ENCODE data around the gene COG1. TPM values are rescaled to one million over a fixed set of nuclear protein-coding genes. Genes with fewer than 3 reads are reported as not detected.

The COG1 gene
- total and polyA plus RNA-seq, 8 donors, result 11.6 to 68.9 (median 17.9) TPM

- peaks cover 0 to 9% (median 6%) of the 10 kb centered on the region in 4 donors for H3K4me1 ChIP-seq
- no peak for TF ChIP-seq POLR2AphosphoS5 (IDR thresholded peaks at IDR 0.05)
- TF ChIP-seq EP300 (IDR thresholded peaks at IDR 0.05), result no peak
- TF ChIP-seq POLR2A (IDR thresholded peaks at IDR 0.05), result no peak
- TF ChIP-seq CTCF (IDR thresholded peaks at IDR 0.05), result no peak
- intact Hi-C loops (cut with DNase I; ENCODE audit: low total_unique reads), result no loop called here
- WGBS, 5 donors, result 70 to 87% (median 78%) methylated on average over 8 of the region's 8 CpGs
- no peaks in the 10 kb centered on the region for H3K9me3 ChIP-seq
- DNase-seq, result no peak
- H3K27me3 ChIP-seq, result no peaks in the 10 kb centered on the region
- H3K4me3 ChIP-seq, result no peak overlapping the region
- H3K36me3 ChIP-seq, result peaks cover 3 to 24% (median 20%) of the 10 kb centered on the region in 4 donors
- no peak overlapping the region for H3K27ac ChIP-seq
Measured at GRCh38 chr17:73251871-73252270, 59.0 kb downstream of the COG1 start.

GRCh38 chr17:73255671-73256181 lies 62.9 kb downstream of the COG1 start:
- 2 to 5% (median 3%) methylated on average over 7 to 8 of the region's 8 CpGs for WGBS, 5 donors
- intact Hi-C loops (cut with DNase I; ENCODE audit: low total_unique reads), result loop anchor here (2.0 kb wide), 1 partner anchor 113 kb away; no protein-coding TSS in a partner anchor
- Histone ChIP-seq H3K36me3 (no peaks in the 10 kb centered on the region), H3K27ac (no peak overlapping the region), H3K4me3 (no peak overlapping the region), H3K27me3 (no peaks in the 10 kb centered on the region), H3K4me1 (peaks cover 0 to 12% (median 6%) of the 10 kb centered on the region in 4 donors), H3K9me3 (no peaks in the 10 kb centered on the region)
- DNase-seq, result peak; percentile 51 to 81
- no peak for TF ChIP-seq POLR2A (IDR thresholded peaks at IDR 0.05)
- peak in 6 of 7 experiments; percentile 43 to 98 (median 96) for TF ChIP-seq CTCF (IDR thresholded peaks at IDR 0.05)
- TF ChIP-seq POLR2AphosphoS5 (IDR thresholded peaks at IDR 0.05), result peak in 1 of 3 donors; percentile 34

- no peak for DNase-seq
- H3K9me3 ChIP-seq, result no peaks in the 10 kb centered on the region
- H3K36me3 ChIP-seq, result no peaks in the 10 kb centered on the region
- intact Hi-C loops (cut with DNase I; ENCODE audit: low total_unique reads), result loop anchor here (2.0 kb wide), 1 partner anchor 113 kb away; no protein-coding TSS in a partner anchor
- H3K27me3 ChIP-seq, result no peaks in the 10 kb centered on the region
- TF ChIP-seq POLR2A (IDR thresholded peaks at IDR 0.05), result no peak
- no peak for TF ChIP-seq CTCF (IDR thresholded peaks at IDR 0.05)
- no peak for TF ChIP-seq EP300 (IDR thresholded peaks at IDR 0.05)
- TF ChIP-seq POLR2AphosphoS5 (IDR thresholded peaks at IDR 0.05), result no peak
- H3K4me1 ChIP-seq, result peaks cover 0 to 12% (median 6%) of the 10 kb centered on the region in 4 donors
- WGBS, 5 donors, result 93 to 97% (median 96%) methylated on average over 3 of the region's 3 CpGs
- no peak overlapping the region for H3K27ac ChIP-seq
- no peak overlapping the region for H3K4me3 ChIP-seq
Measured at GRCh38 chr17:73256220-73256619, 63.4 kb downstream of the COG1 start.

- Histone ChIP-seq H3K4me3 (no peak overlapping the region), H3K27ac (no peak overlapping the region), H3K4me1 (peaks cover 8 to 22% (median 17%) of the 10 kb centered on the region in 4 donors), H3K9me3 (no peaks in the 10 kb centered on the region), H3K27me3 (no peaks in the 10 kb centered on the region), H3K36me3 (no peaks in the 10 kb centered on the region)
- DNase-seq, result peak in 1 of 2 donors; percentile 47
- intact Hi-C loops (cut with DNase I; ENCODE audit: low total_unique reads), result loop anchor here (2.0 kb wide), 1 partner anchor 111 kb away; no protein-coding TSS in a partner anchor
- TF ChIP-seq POLR2A (IDR thresholded peaks at IDR 0.05) (no peak), EP300 (IDR thresholded peaks at IDR 0.05) (no peak), CTCF (IDR thresholded peaks at IDR 0.05) (no peak), POLR2AphosphoS5 (IDR thresholded peaks at IDR 0.05) (no peak)
- WGBS, 5 donors, result 62 to 86% (median 81%) methylated on average over 4 to 6 of the region's 6 CpGs
Measured at GRCh38 chr17:73257516-73257915, 64.7 kb downstream of the COG1 start.

Other genes with a start within 250 kb of the COG1 start
- 10 to 100 TPM in 4 of 5 donors, 1 to 10 TPM in 1; 7.0 to 62.0 (median 30.6) TPM for gene SLC39A11, start 100.4 kb upstream of the COG1 start, total RNA-seq
- 1 to 10 TPM; 5.2 to 8.4 (median 8.0) TPM for gene SLC39A11, start 100.4 kb upstream of the COG1 start, polyA plus RNA-seq
- gene SSTR2, start 28.0 kb upstream of the COG1 start, total RNA-seq, result 10 to 100 TPM in 1 of 5 donors, 1 to 10 TPM in 2, under 1 TPM in 2; under 0.01 to 21.1 (median 1.1) TPM
- gene SSTR2, start 28.0 kb upstream of the COG1 start, polyA plus RNA-seq, result under 1 TPM; 0.38 to 0.76 (median 0.62) TPM
- gene CPSF4L, start 68.8 kb downstream of the COG1 start, total RNA-seq, result not detected
- gene CPSF4L, start 68.8 kb downstream of the COG1 start, polyA plus RNA-seq, result not detected
- 10 to 100 TPM; 44.6 to 93.3 (median 68.9) TPM for gene CDC42EP4, start 118.9 kb downstream of the COG1 start, total RNA-seq
- 10 to 100 TPM; 23.2 to 38.3 (median 25.7) TPM for gene CDC42EP4, start 118.9 kb downstream of the COG1 start, polyA plus RNA-seq